Suprapubic skin (tissue), 4 donors: Measurements from ENCODE around the gene MME.

ENCODE experiments used
- CTCF ChIP-seq, 2 donors: fragments of 200-600 bp in 1 of 2; fragments of 450-650 bp in 1 of 2; sonication (generic) in 1 of 2; IDR thresholded peaks; one replicate each; pipeline ENCODE4 v1.5.1; 2016 to 2019; ENCODE audit warnings: antibody characterized with exemption in 2 of 2, mild to moderate bottlenecking in 1 of 2, moderate library complexity in 1 of 2
- EP300 ChIP-seq: sonication (generic); formaldehyde crosslinking; IDR thresholded peaks from one replicate; pipeline ENCODE4 v1.6.1; 2017; ENCODE audit warnings: antibody characterized with exemption
- POLR2A ChIP-seq, 2 donors: fragments of 450-650 bp; IDR thresholded peaks; one replicate each; pipeline ENCODE4 v1.6.1; 2017; ENCODE audit warnings: antibody characterized with exemption in 2 of 2, mild to moderate bottlenecking in 2 of 2, moderate library complexity in 2 of 2
- POLR2AphosphoS5 ChIP-seq, 3 donors: sonication (generic); formaldehyde crosslinking; IDR thresholded peaks; one replicate each; pipeline ENCODE4 v1.6.1; 2017; ENCODE audit warnings: antibody characterized with exemption in 3 of 3

- TF ChIP-seq POLR2AphosphoS5 (IDR thresholded peaks at IDR 0.05) (no peak), POLR2A (IDR thresholded peaks at IDR 0.05) (no peak), CTCF (IDR thresholded peaks at IDR 0.05) (no peak), EP300 (no peak)
Measured at GRCh38 chr3:155070932-155071387, 9.2 kb upstream of the MME start.
